IPS DF 6.9 (cell line): ENCODE results near the gene NBEAL1.
"Not testable (repeated sequence)": the region's sequence is repeated elsewhere in the genome, so short reads cannot be mapped to it uniquely, and the experiment has no call there.

Experiments
- DNase-seq: peaks from one replicate; pipeline ENCODE4 v3.0.0-alpha.2; 2013; ENCODE audit warnings: low read depth, low spot score
- H3K27ac ChIP-seq: one replicate; pipeline ENCODE4 v1.5.1; 2013; ENCODE audit warnings: low read length, control low read depth
- H3K27me3 ChIP-seq: 2 replicates; pipeline ENCODE4 v1.6.1; 2013; ENCODE audit warnings: mild to moderate bottlenecking, low read length; ENCODE audit not compliant: control insufficient read depth, insufficient read depth
- H3K36me3 ChIP-seq: 2 replicates; pipeline ENCODE4 v1.6.1; 2013; ENCODE audit warnings: low read length; ENCODE audit not compliant: control insufficient read depth, insufficient read depth
- H3K4me1 ChIP-seq: 2 replicates; pipeline ENCODE4 v1.6.1; 2013; ENCODE audit warnings: low read length; ENCODE audit not compliant: control insufficient read depth, insufficient read depth
- H3K4me3 ChIP-seq: 2 replicates; pipeline ENCODE4 v1.5.1; 2013; ENCODE audit warnings: mild to moderate bottlenecking, low read length
- H3K9me3 ChIP-seq: 2 replicates; pipeline ENCODE4 v1.6.1; 2013; ENCODE audit warnings: low read length, inconsistent platforms; ENCODE audit not compliant: control insufficient read depth, insufficient read depth
- WGBS: extraction: QIAGEN DNeasy Blood & Tissue Kit; methylation state at CpG from one replicate; pipeline ENCODE4 v1.1.7; 2013; ENCODE audit warnings: mixed read lengths, missing lambda C conversion rate; ENCODE audit not compliant: insufficient read length, insufficient coverage; 5-methylcytosine and 5-hydroxymethylcytosine counted together

NBEAL1 gene

DNA sequence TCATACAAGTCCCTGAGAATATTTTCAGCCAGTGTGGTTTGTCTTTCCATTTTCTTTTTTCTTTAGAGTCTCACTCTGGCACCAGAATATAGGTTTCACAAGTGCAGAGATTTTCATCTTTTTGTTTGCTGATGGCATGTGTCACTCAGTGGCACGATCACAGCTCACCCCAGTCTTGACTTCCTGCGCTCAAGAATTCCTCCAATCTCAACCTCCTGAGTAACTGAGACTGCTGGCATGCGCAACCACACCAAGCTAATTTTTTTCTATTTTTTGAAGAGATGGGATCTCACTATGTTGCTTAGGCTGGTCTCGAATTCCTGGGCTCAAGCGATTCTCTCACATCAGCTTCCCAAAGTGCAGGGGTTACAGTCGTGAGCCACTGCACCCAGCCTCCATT is 23.9 kb downstream of the NBEAL1 start:
- Histone ChIP-seq H3K4me3 (no peak overlapping the region), H3K4me1 (no peaks in the 10 kb centered on the region), H3K27me3 (no peaks in the 10 kb centered on the region), H3K9me3 (no peaks in the 10 kb centered on the region), H3K27ac (no peak overlapping the region), H3K36me3 (no peaks in the 10 kb centered on the region)
- no peak for DNase-seq
- no CpG with 5 or more reads among the region's 6 CpGs for WGBS

DNA sequence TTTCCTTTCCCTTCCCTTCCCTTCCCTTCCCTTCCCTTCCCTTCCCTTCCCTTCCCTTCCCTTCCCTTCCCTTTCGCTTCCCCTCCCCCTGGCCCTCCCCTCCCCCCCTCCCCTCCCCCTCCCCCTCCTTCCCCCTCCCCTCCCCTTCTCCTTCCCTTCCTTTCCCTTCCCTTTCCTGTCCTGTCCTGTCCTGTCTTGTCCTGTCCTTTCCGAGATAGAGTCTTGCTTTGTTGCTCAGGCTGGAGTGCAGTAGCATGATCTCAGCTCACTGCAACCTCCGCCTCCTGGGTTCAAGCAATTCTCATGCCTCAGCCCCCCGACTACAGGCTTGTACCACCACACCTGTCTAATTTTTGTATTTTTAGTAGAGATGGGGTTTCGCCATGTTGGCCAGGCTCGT is 24.5 kb downstream of the NBEAL1 start:
- WGBS, result no CpG with 5 or more reads among the region's 6 CpGs
- not testable (repeated sequence) for H3K36me3 ChIP-seq, DNase-seq, H3K27ac ChIP-seq, H3K27me3 ChIP-seq, H3K4me1 ChIP-seq, H3K9me3 ChIP-seq, H3K4me3 ChIP-seq

DNA sequence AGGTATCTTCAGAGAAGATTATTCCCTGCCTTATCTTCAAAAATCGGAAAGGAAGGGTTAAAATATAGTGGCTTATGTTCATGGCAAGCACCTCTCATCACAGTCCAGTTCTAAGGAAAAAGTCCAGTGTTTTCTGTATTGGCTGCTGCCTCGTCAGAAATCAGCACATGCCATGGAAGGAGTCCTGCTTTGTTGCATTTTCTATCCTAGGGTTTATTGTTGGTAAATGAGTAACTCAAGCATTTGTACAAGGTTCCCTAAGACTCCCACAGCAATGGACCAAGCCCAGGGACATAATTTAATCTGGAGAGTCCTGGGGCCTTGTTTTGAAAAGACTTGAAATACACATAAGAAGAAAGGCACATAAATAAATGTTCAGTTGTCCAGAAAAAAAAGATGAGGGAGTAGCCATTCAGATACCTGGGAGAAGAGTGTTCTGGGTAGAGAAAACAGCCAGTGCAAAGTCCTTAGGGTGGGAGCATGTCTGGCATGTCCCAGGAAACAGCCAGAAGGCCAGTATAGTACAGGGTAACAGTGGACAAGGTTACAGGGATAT is 26.4 kb downstream of the NBEAL1 start:
- no peaks in the 10 kb centered on the region for H3K27me3 ChIP-seq
- no peaks in the 10 kb centered on the region for H3K4me1 ChIP-seq
- no peak overlapping the region for H3K27ac ChIP-seq
- WGBS, result no CpG with 5 or more reads among the region's 2 CpGs
- no peak for DNase-seq
- H3K36me3 ChIP-seq, result no peaks in the 10 kb centered on the region
- no peaks in the 10 kb centered on the region for H3K9me3 ChIP-seq
- H3K4me3 ChIP-seq, result no peak overlapping the region

DNA sequence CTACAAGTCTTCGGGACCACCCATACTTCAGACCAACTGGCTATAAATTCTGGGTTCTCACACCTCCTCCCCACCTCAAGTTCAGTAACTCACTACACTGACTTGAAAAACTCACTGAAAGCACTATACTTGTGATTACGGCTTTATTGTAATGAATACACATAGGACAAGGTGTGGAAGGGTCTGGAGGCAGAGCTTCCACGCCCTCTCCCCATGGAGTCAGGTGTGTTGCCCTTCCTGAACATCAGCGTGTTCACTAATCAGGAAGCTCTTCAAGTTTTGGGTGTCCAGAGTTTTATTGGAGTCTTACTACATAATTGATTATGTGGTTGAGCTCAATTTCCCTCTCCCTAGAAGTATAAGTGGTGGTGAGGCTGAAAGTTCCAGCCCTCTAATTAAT is 27.5 kb downstream of the NBEAL1 start:
- H3K27ac ChIP-seq, result no peak overlapping the region
- H3K4me1 ChIP-seq, result no peaks in the 10 kb centered on the region
- no CpG with 5 or more reads among the region's 4 CpGs for WGBS
- H3K36me3 ChIP-seq, result no peaks in the 10 kb centered on the region
- no peaks in the 10 kb centered on the region for H3K9me3 ChIP-seq
- no peaks in the 10 kb centered on the region for H3K27me3 ChIP-seq
- no peak for DNase-seq
- no peak overlapping the region for H3K4me3 ChIP-seq

DNA sequence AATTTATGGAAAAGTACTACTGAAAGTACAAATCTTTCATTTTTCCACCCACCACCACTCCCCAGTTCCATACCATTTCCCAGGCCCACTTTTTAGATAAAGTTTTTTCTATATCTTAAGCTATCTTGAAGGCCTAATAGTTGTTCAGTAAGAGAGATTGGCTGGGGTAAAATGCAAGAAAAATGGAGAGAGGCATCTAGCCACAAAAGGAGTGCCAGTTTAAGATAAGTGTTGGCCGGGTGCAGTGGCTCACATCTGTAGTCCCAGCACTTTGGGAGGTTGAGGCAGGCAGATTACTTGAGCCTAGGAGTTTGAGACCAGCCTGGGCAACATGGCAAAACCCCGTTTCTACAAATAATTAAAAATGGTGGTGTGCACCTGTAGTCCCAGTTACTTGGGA is 28.6 kb downstream of the NBEAL1 start:
- no peaks in the 10 kb centered on the region for H3K36me3 ChIP-seq
- no CpG with 5 or more reads among the region's 2 CpGs for WGBS

DNA sequence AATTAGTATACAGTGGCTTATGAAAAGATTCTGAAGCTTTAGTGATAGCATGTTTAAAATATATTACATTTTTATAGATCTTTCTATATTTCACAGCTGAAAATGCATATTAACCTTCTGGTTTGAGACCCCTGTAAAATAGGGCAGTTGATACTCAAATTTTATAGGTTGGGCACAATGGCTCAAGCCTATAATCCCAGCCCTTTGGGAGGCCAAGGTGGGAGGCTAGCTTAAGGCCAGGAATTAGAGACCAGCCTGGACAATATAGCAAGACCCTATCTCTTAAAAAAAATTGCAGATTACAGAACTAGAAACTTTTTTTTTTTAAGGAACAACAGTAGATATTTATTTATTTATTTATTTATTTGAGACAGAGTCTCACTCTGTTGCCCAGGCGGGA is 31.2 kb downstream of the NBEAL1 start:
- no peak for DNase-seq
- no CpG with 5 or more reads among the region's 1 CpG for WGBS
- Histone ChIP-seq H3K27ac (no peak overlapping the region), H3K27me3 (no peaks in the 10 kb centered on the region), H3K4me1 (no peaks in the 10 kb centered on the region), H3K36me3 (no peaks in the 10 kb centered on the region), H3K9me3 (no peaks in the 10 kb centered on the region), H3K4me3 (no peak overlapping the region)

More for the DNA sequence above, 28.6 kb downstream of the NBEAL1 start:
- Histone ChIP-seq H3K4me1 (no peaks in the 10 kb centered on the region), H3K9me3 (no peaks in the 10 kb centered on the region), H3K4me3 (no peak overlapping the region), H3K27me3 (no peaks in the 10 kb centered on the region), H3K27ac (no peak overlapping the region)
- DNase-seq, result no peak

DNA sequence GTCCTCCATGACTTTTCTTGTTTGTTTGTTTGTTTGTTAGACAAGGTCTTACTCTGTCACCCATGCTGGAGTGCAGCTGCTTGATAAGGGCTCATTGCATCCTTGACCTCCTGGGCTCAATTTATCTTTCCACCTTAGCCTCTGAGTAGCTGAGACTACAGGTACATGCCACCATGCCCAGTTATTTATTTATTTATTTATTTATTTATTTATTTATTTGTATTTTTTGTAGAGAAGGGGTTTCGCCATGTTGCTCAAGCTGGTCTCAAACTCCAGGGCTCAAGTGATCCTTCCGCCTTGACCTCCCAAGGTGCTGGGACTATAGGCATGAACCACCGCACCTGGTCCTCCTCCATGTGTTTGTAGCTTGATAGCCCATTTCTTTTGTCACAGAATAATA is 37.9 kb downstream of the NBEAL1 start:
- Histone ChIP-seq H3K27ac (no peak overlapping the region), H3K4me1 (no peaks in the 10 kb centered on the region), H3K36me3 (no peaks in the 10 kb centered on the region), H3K4me3 (no peak overlapping the region), H3K27me3 (no peaks in the 10 kb centered on the region), H3K9me3 (no peaks in the 10 kb centered on the region)
- no CpG with 5 or more reads among the region's 3 CpGs for WGBS
- DNase-seq, result no peak

DNA sequence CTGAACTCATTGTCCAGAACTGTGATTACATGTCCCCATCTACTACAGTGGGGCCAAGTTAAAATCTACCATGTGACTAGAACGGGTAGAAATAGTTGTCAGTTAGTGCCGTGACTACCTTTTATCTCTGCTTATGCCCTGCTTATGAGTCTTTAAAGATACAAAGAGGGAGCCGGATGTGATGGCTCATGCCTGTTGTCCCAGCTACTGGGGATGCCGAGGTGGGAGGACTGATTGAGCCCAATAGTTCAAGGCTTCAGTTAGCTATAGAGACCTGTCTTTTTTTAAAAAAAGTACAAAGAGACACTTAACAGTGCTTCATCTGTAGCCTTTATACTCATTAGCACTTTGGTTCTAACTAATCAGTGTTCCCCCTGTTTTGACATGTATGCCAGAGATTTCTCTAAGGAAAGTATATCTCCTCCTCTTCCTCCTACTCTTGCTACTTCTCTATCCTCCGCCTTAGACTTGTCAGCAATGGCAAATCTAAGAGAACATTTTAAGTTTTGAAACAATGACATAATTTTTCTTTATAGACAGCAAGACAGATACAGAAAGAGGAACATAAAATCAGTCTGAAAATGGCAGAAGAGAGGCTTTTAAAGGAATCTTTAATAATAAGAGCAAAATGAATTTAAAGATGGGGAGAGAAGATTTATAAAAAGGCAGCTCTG is 45.0 kb downstream of the NBEAL1 start:
- Histone ChIP-seq H3K36me3 (no peaks in the 10 kb centered on the region), H3K27ac (no peak overlapping the region), H3K4me3 (no peak overlapping the region), H3K4me1 (no peaks in the 10 kb centered on the region), H3K9me3 (no peaks in the 10 kb centered on the region), H3K27me3 (no peaks in the 10 kb centered on the region)
- no peak for DNase-seq
- no CpG with 5 or more reads among the region's 5 CpGs for WGBS

DNA sequence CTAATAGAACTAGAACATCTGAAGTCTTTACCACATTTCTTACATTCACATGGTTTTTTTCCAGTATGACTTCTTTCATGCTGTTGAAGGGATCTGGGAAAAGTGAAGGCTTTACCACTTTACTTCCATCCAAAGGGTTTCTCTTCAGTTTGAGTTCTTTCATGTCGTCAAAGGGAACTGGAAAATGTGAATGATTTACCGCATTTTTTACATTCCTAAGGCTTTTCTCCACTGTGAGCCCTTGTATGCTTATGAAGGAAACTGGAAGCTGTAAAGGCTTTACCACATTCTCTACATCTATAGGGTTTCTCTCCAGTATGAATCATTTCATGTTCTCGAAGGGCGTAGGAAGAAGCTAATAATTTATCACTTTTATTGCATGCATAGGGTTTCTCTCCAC is 46.7 kb downstream of the NBEAL1 start:
- no peaks in the 10 kb centered on the region for H3K4me1 ChIP-seq
- DNase-seq, result no peak
- no peak overlapping the region for H3K4me3 ChIP-seq
- H3K27me3 ChIP-seq, result no peaks in the 10 kb centered on the region
- H3K36me3 ChIP-seq, result no peaks in the 10 kb centered on the region
- no peaks in the 10 kb centered on the region for H3K9me3 ChIP-seq
- no peak overlapping the region for H3K27ac ChIP-seq
- WGBS, result no CpG with 5 or more reads among the region's 4 CpGs

DNA sequence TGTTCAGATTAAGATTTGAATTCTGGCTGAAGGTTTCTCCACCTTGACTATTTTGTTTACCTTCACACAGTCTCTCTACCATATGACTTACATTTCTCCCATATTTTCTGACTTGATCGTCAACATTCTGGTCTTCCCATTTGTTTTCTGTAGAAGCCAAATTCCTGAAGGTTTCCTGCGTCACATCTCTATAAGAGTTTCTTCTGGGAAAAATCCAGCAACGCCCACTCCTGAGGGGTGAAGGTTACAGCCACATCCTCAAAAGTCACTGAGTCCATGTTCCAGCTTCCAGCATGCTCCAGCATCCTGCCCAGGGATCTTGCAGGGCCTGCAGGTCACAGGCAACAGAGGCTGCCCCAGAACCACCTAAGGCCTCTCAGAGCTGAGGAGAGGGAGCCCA is 47.5 kb downstream of the NBEAL1 start:
- Histone ChIP-seq H3K36me3 (no peaks in the 10 kb centered on the region), H3K27ac (no peak overlapping the region), H3K4me3 (no peak overlapping the region), H3K27me3 (no peaks in the 10 kb centered on the region), H3K4me1 (no peaks in the 10 kb centered on the region), H3K9me3 (no peaks in the 10 kb centered on the region)
- no CpG with 5 or more reads among the region's 3 CpGs for WGBS
- no peak for DNase-seq

DNA sequence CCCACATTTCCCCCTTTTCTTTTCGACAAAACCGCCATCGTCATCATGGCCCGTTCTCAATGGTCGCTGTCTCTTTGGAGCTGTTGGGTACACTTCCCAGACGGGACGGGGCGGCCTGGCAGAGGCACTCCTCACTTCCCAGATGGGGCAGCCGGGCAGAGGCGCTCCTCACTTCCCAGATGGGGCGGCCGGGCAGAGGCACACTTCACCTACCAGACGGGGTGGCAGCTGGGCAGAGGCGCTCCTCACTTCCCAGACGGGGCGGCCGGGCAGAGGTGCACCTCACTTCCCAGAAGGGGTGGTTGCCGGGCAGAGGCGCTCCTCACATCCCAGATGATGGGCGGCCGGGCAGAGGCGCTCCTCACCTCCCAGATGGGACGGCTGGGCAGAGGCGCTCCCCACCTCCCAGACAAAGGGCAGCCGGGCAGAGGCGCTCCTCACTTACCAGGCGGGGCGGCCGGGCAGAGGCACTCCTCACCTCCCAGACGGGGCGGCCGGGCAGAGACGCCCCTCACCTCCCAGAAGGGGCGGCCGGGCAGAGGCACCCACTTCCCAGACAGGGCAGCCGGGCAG is 51.9 kb downstream of the NBEAL1 start:
- H3K36me3 ChIP-seq, DNase-seq, H3K4me1 ChIP-seq, H3K9me3 ChIP-seq, H3K27ac ChIP-seq, H3K4me3 ChIP-seq, H3K27me3 ChIP-seq: not testable (repeated sequence)
- no CpG with 5 or more reads among the region's 36 CpGs for WGBS
